Stimulated activated CD4-positive, alpha-beta T cell treated with anti-CD3 and anti-CD28 coated beads, Interleukin-15, amount 100 ng/mL, for 48 hours (primary cell): ENCODE results near the gene IFI44.

Source experiments
- DNase-seq, 2 donors: peaks; one replicate each; pipeline ENCODE4 v3.0.0-alpha.2; 2020; ENCODE audit warnings: low read depth in 2 of 2

Gene IFI44

GRCh38 chr1:78703806-78704205 lies 54.2 kb downstream of the IFI44 start:
- DNase-seq, result no peak

- no peak for DNase-seq
Measured at GRCh38 chr1:78712467-78713051, 62.9 kb downstream of the IFI44 start.

GRCh38 chr1:78713297-78713696 lies 63.7 kb downstream of the IFI44 start:
- DNase-seq, result no peak
